ENCODE measurements around the gene VCAN. TPM values are rescaled to one million over a fixed set of nuclear protein-coding genes. Genes with fewer than 3 reads are reported as not detected.

Gene VCAN
- polyA plus RNA-seq, 2 of the 4 experiments (the other 2 are of a cell fraction), result 26.0 to 42.0 TPM

DNA sequence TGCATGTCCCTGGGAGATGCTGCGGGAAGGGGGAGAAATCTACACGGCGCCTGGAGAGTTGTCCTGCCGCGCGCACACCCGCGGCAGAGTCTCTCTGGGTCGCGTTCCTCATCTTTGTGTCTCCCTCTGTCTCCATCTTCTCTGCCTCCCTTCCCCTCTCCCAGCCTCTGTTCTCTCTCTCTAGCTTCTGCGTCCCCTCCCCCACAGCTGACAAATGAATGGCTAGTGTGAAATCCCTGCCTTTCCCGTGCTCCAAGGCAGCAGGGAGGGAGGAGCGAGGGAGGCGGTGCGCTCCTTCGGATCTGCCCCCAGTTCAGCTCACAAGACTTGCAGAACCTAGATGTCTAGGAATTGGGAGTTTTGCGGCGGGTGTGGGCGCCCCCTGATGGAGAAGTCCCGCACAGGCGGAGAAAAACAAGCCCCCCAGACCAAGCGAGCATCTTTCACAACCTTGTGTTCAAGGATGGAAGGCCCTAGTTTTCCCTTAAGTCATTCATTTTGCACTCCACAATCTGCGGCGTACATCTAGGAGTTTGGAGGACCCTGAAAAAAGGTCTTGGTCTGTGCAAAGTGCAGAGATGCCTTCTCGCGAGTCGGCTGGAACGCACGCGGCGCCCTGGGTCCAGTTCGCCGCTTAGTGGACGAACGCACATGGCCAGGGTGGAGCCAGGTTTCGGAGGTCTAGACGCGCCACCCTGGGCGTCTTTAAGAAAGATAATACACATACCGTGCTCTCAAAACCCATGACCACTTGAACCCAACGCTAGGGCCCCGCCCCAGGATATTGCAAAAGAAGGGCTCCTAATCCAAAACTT is 2.0 kb downstream of the VCAN start (continued):
- peak; percentile 52; the same call in 1 of the 2 replicates for TF ChIP-seq REST (IDR thresholded peaks at IDR 0.05)
- TF ChIP-seq ZNF302 (CRISPR knock-in tag; IDR thresholded peaks at IDR 0.05), result no peak
- TF ChIP-seq KDM5A (IDR thresholded peaks at IDR 0.05), result peak; percentile 85; the same call in 1 of the 2 replicates
- peak; percentile 14; the same call in 1 of the 2 replicates for TF ChIP-seq PHF8 (IDR thresholded peaks at IDR 0.05; ENCODE audit: borderline replicate concordance, low read depth)
- no peak for TF ChIP-seq CHD2 (IDR thresholded peaks at IDR 0.05; ENCODE audit: low read length, partially characterized antibody)
- TF ChIP-seq, protein P1, sequence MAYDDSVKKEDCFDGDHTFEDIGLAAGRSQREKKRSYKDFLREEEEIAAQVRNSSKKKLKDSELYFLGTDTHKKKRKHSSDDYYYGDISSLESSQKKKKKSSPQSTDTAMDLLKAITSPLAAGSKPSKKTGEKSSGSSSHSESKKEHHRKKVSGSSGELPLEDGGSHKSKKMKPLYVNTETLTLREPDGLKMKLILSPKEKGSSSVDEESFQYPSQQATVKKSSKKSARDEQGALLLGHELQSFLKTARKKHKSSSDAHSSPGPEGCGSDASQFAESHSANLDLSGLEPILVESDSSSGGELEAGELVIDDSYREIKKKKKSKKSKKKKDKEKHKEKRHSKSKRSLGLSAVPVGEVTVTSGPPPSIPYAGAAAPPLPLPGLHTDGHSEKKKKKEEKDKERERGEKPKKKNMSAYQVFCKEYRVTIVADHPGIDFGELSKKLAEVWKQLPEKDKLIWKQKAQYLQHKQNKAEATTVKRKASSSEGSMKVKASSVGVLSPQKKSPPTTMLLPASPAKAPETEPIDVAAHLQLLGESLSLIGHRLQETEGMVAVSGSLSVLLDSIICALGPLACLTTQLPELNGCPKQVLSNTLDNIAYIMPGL (CRISPR knock-in tag; IDR thresholded peaks at IDR 0.05; ENCODE audit: borderline replicate concordance), result 0 out of 2 replicates have a peak, but pooled peaks have one; percentile 28
- TF ChIP-seq CBX8 (IDR thresholded peaks at IDR 0.05), result no peak
- TF ChIP-seq TP53 (CRISPR knock-in tag; IDR thresholded peaks at IDR 0.05), result 0 out of 2 replicates have a peak, but pooled peaks have one; percentile 11
- TF ChIP-seq RARB (CRISPR knock-in tag; IDR thresholded peaks at IDR 0.05), result no peak

DNA sequence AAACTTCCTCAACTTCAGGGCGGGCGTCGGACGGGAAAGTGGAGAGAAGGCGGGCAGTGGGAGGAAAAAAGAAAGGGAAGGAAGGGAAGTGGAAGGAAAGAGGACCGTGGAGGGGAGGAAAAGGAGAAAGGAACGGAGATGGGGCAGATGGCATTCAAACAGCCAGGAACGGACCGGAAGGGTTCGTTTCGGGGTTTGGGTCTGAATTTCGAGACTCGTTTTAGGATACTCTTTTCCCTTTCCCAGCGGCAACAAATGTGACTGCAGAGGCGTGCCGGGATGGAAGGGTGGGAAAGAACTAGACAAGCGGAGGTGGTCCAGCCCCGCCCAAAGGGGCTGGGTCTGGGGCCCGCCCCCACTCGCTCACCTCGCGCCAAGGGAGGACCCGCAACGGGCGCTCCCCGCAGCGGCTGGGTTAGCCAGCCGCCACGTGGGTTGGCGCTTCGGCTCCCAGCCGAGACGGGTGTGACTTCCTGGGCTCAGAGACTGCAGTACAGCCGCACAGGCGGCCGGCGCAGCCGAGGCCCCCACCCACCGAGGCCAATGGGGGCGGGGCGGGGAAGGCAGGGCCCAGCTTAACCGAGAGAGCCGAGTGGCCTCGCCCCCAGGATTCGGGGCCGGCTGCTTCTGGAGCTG is 2.7 kb downstream of the VCAN start:
- Histone ChIP-seq H3K27ac (peak overlapping the region; percentile 78 to 85), H3K9me3 (no peaks in the 10 kb centered on the region), H3K4me2 (peak overlapping the region; percentile 89), H3K4me1 (peaks cover 20% of the 10 kb centered on the region), H3K4me3 (peak overlapping the region; percentile 56)
- 2% methylated on average over 28 of the region's 46 CpGs for WGBS (ENCODE audit: missing lambda C conversion rate)
- POLR2A ChIA-PET, result interaction anchor here (1.0 to 1.1 kb wide), 4 partner anchors 24 to 833 kb away, joined by 3 to 6 read pairs (median 4); partner anchors contain the start of genes TMEM167A and XRCC4
- FAIRE-seq (no peak), DNase-seq (ENCODE audit: low read depth in 1 of 2, low spot score in 1 of 2) (peak; percentile 61 to 85), ATAC-seq (peak; percentile 66 to 80)
- CTCF ChIA-PET, result interaction anchor here (0.9 to 2.0 kb wide), 7 partner anchors 36 to 1124 kb away, joined by 3 to 5 read pairs (median 3); no protein-coding TSS in a partner anchor
- TF ChIP-seq POLR2A (IDR thresholded peaks at IDR 0.05; ENCODE audit: low read length) (peak; percentile 10; the same call in 1 of the 2 replicates), JUN (IDR thresholded peaks at IDR 0.05) (peak in 1 of 2 experiments; percentile 60; a peak in 2 of 5 replicates), MAZ (IDR thresholded peaks at IDR 0.05; ENCODE audit: borderline replicate concordance, low read depth, low read length) (0 out of 2 replicates have a peak, but pooled peaks have one; percentile 56), BCL3 (IDR thresholded peaks at IDR 0.05) (0 out of 3 replicates have a peak, but pooled peaks have one; percentile 25), CTCF (IDR thresholded peaks at IDR 0.05) (no peak), NPAS2 (CRISPR knock-in tag; IDR thresholded peaks at IDR 0.05; ENCODE audit: borderline replicate concordance) (no peak), EHF (CRISPR knock-in tag; IDR thresholded peaks at IDR 0.05) (no peak), RCOR1 (IDR thresholded peaks at IDR 0.05; ENCODE audit: low read depth, low read length) (no peak), HDAC2 (IDR thresholded peaks at IDR 0.05) (no peak), NFE2L2 (conservative IDR thresholded peaks at IDR 0.05; ENCODE audit: low read length) (no peak), MYC (IDR thresholded peaks at IDR 0.05; ENCODE audit: borderline replicate concordance, low read length) (peak; percentile 91), HOXA7 (CRISPR knock-in tag; IDR thresholded peaks at IDR 0.05) (no peak), GATA3 (IDR thresholded peaks at IDR 0.05; ENCODE audit: borderline replicate concordance) (no peak), SMC3 (IDR thresholded peaks at IDR 0.05) (no peak), NR3C1 (IDR thresholded peaks at IDR 0.05) (no peak), PHF8 (IDR thresholded peaks at IDR 0.05; ENCODE audit: borderline replicate concordance, low read depth) (no peak), ZC3H11A (IDR thresholded peaks at IDR 0.05) (no peak), ESRRA (IDR thresholded peaks at IDR 0.05; ENCODE audit: borderline replicate concordance, low read length) (no peak)
- TF ChIP-seq, protein P2, sequence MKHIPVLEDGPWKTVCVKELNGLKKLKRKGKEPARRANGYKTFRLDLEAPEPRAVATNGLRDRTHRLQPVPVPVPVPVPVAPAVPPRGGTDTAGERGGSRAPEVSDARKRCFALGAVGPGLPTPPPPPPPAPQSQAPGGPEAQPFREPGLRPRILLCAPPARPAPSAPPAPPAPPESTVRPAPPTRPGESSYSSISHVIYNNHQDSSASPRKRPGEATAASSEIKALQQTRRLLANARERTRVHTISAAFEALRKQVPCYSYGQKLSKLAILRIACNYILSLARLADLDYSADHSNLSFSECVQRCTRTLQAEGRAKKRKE (CRISPR knock-in tag; IDR thresholded peaks at IDR 0.05; ENCODE audit: low read depth), result no peak
- TF ChIP-seq, protein P3, sequence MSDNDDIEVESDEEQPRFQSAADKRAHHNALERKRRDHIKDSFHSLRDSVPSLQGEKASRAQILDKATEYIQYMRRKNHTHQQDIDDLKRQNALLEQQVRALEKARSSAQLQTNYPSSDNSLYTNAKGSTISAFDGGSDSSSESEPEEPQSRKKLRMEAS (IDR thresholded peaks at IDR 0.05), result peak; percentile 81
